OCI-LY1 (cell line): ENCODE measurements around the gene DHX8.

Experiments
- EZH2 ChIP-seq: fragments of 200-600 bp; sonication (generic), shearing (Covaris generic); IDR thresholded peaks from 2 replicates; pipeline ENCODE4 v1.8.0; 2017; ENCODE audit warnings: borderline replicate concordance, mixed run types, mild to moderate bottlenecking, antibody characterized with exemption, low read length, moderate library complexity, mixed read lengths
- TF ChIP-seq, protein P1 (sequence below): fragments of 200-600 bp; sonication (generic), shearing (Covaris generic); IDR thresholded peaks from 2 replicates; pipeline ENCODE4 v1.5.1; 2017; ENCODE audit warnings: mild to moderate bottlenecking, antibody characterized with exemption, low read length, moderate library complexity, mixed read lengths

- TF ChIP-seq, protein P1, sequence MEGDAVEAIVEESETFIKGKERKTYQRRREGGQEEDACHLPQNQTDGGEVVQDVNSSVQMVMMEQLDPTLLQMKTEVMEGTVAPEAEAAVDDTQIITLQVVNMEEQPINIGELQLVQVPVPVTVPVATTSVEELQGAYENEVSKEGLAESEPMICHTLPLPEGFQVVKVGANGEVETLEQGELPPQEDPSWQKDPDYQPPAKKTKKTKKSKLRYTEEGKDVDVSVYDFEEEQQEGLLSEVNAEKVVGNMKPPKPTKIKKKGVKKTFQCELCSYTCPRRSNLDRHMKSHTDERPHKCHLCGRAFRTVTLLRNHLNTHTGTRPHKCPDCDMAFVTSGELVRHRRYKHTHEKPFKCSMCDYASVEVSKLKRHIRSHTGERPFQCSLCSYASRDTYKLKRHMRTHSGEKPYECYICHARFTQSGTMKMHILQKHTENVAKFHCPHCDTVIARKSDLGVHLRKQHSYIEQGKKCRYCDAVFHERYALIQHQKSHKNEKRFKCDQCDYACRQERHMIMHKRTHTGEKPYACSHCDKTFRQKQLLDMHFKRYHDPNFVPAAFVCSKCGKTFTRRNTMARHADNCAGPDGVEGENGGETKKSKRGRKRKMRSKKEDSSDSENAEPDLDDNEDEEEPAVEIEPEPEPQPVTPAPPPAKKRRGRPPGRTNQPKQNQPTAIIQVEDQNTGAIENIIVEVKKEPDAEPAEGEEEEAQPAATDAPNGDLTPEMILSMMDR: no peak
- TF ChIP-seq EZH2: no peak
These were observed 38.7 kb upstream of the DHX8 start for GRCh38 chr17:43445009-43445589.
